Skeletal muscle tissue (tissue), 4 donors: ENCODE measurements around the gene LECT2. TPM values are rescaled to one million over a fixed set of nuclear protein-coding genes. Genes with fewer than 3 reads are reported as not detected.

Experiments used
- H3K27ac ChIP-seq: one replicate; pipeline ENCODE4 v1.7.0; 2013; ENCODE audit warnings: mild to moderate bottlenecking, low read depth, low read length, inconsistent platforms
- H3K27me3 ChIP-seq, 3 donors: one replicate each; pipeline ENCODE4 v1.7.0; 2013; ENCODE audit warnings: low read length in 3 of 3; ENCODE audit not compliant: control insufficient read depth in 3 of 3, insufficient read depth in 3 of 3
- H3K36me3 ChIP-seq, 3 donors: one replicate each; pipeline ENCODE4 v1.7.0; 2013; ENCODE audit warnings: low read length in 3 of 3; ENCODE audit not compliant: control insufficient read depth in 3 of 3, insufficient read depth in 3 of 3
- H3K4me1 ChIP-seq, 3 donors: one replicate each; pipeline ENCODE4 v1.7.0; 2013; ENCODE audit warnings: low read length in 3 of 3, mild to moderate bottlenecking in 3 of 3; ENCODE audit not compliant: control insufficient read depth in 3 of 3, insufficient read depth in 3 of 3
- H3K4me3 ChIP-seq, 3 donors: one replicate each; pipeline ENCODE4 v1.7.0; 2013; ENCODE audit warnings: low read length in 3 of 3
- H3K9ac ChIP-seq, 3 donors: one replicate each; pipeline ENCODE4 v1.7.0; 2013; ENCODE audit warnings: low read length in 3 of 3, mild to moderate bottlenecking in 3 of 3, moderate library complexity in 2 of 3, low read depth in 1 of 3
- H3K9me3 ChIP-seq, 3 donors: one replicate each; pipeline ENCODE4 v1.7.0; 2013; ENCODE audit warnings: low read length in 3 of 3; ENCODE audit not compliant: control insufficient read depth in 3 of 3
- total RNA-seq: library from RNA; depleted of rRNA; stranded (reverse); fragments of >200 nt; gene quantifications from one replicate; pipeline ENCODE4 v1.2.3, GENCODE V29; 2014
- donor health status: Osteomylitis.

LECT2 gene
- total RNA-seq = not detected

DNA sequence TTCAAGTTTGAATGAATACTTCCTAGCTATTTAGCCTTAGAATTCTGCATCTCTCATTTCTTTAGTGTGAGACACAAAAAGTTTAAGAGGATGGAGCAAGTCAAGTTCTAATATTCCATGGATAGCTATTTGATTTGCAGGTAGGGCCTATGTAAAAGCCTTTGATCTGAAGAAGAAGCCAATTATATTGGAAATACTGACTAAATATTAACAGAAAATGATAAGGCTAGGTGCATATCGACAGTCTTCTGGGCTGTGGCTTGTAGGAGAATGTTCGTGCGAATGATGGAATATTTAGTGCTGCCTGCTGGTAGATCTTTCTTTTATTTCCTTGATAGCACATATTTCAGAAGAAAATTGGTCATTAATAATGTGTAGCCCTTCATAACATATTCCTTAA is at the start of gene LECT2:
TSS of gene LECT2 (minus strand) at position 85 of the 400 bp plus-strand sequence. CDS start 150 bp downstream, outside the sequence.
- Histone ChIP-seq H3K27me3 (peaks cover 0 to 5% (median 0%) of the 10 kb centered on the region in 3 donors), H3K4me3 (no peak within 1 kb of the TSS), H3K27ac (no peak within 1 kb of the TSS), H3K9me3 (no peaks in the 10 kb centered on the region), H3K9ac (no peak within 1 kb of the TSS), H3K4me1 (no peaks in the 10 kb centered on the region), H3K36me3 (no peaks in the 10 kb centered on the region)

DNA sequence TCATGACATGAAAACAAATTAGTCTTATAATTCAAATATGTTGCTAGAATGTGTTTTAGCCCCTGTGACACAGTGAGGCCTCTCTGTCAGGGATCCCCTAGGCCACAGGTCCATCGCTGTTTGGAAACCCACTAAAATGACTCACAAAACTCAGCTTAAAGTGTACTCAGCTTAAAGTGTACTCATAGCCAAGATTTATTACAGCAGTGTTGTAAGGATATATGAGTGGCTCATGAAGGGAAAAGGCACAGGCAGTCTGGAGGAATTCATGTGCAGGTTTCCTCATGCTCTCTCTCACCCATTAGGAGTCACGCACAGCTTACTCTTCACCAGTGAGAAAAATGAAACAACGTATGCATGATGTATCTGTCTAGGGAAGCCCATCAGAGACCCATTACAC is 49.7 kb upstream of the LECT2 start:
- H3K9me3 ChIP-seq = no peaks in the 10 kb centered on the region
- H3K4me1 ChIP-seq = peaks cover 0 to 10% (median 0%) of the 10 kb centered on the region in 3 donors
- H3K4me3 ChIP-seq = no peak overlapping the region
- no peak overlapping the region for H3K9ac ChIP-seq
- H3K27me3 ChIP-seq = no peaks in the 10 kb centered on the region
- H3K27ac ChIP-seq = no peak overlapping the region
- no peaks in the 10 kb centered on the region for H3K36me3 ChIP-seq

DNA sequence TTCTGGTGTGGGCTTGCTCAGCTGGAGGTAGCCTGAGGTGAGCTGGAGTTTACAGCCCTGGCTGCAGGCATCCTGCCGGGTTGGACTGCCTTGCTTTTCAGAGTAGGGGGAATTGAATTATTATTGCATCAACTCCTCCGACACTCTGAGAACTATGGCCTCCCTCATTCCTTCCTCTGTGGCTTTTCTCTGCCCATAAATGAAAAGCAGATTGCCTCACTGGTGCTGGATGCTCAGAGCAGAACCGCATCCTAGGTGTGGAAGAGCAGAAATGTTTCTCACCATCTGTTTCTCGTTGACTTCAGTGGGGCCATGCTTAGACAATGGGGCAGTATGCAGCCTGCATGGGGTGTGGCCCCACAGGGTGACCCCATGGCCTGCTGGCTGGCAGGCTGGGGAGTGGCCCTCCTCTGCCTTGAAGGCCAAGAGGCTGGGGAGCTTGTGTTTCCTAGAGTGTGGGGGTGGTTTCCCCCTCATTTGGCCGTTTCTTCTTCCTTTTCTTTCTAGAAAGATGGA is 46.7 kb upstream of the LECT2 start:
- H3K9me3 ChIP-seq = no peaks in the 10 kb centered on the region
- no peak overlapping the region for H3K9ac ChIP-seq
- H3K36me3 ChIP-seq = no peaks in the 10 kb centered on the region
- no peaks in the 10 kb centered on the region for H3K27me3 ChIP-seq
- H3K27ac ChIP-seq = no peak overlapping the region
- peaks cover 0 to 6% (median 0%) of the 10 kb centered on the region in 3 donors for H3K4me1 ChIP-seq
- no peak overlapping the region for H3K4me3 ChIP-seq

DNA sequence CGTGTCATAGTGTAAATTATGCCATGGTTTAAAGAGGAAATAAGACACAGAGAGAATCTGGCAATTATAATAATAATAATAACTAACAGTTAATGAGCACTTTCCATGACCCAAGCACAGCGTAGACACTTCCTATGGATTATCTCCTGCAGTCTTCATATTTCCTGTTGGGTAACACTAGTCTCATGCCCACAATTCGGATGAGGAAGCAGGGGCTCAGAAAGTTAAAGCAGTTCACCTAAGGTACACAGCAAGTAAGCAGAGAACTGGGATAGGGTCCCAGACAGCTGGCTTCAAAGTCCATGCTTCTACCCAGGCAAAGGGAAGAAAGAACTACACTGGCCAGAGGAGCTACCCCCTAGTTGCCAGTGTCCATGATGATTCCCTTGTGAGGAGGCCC is 46.1 kb upstream of the LECT2 start:
- no peaks in the 10 kb centered on the region for H3K36me3 ChIP-seq
- H3K27me3 ChIP-seq = no peaks in the 10 kb centered on the region
- H3K9me3 ChIP-seq = no peaks in the 10 kb centered on the region
- H3K9ac ChIP-seq = no peak overlapping the region
- no peak overlapping the region for H3K27ac ChIP-seq
- no peak overlapping the region for H3K4me3 ChIP-seq
- H3K4me1 ChIP-seq = peaks cover 0 to 6% (median 2%) of the 10 kb centered on the region in 3 donors

DNA sequence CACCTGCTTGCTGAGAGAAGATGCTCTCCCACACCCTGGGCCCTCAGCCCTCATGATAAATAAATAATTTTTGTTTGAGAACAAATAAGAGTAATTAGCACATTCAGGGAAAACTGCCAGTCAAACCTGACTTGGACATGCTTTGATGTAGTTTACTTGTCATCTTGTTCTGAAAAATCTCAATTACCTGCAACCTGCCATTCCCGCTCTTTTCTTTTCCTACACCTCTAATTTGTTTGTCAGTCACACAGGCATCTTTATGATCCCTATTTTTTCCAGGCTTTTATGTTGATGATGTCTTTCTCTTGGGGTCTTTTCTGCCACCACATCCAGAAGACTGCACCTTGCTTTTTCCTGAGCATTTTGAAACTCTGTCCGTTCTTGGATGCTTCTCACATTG is 45.4 kb upstream of the LECT2 start:
- Histone ChIP-seq H3K4me3 (no peak overlapping the region), H3K4me1 (peaks cover 0 to 4% (median 2%) of the 10 kb centered on the region in 3 donors), H3K36me3 (no peaks in the 10 kb centered on the region), H3K9ac (no peak overlapping the region), H3K9me3 (no peaks in the 10 kb centered on the region), H3K27me3 (no peaks in the 10 kb centered on the region), H3K27ac (no peak overlapping the region)

DNA sequence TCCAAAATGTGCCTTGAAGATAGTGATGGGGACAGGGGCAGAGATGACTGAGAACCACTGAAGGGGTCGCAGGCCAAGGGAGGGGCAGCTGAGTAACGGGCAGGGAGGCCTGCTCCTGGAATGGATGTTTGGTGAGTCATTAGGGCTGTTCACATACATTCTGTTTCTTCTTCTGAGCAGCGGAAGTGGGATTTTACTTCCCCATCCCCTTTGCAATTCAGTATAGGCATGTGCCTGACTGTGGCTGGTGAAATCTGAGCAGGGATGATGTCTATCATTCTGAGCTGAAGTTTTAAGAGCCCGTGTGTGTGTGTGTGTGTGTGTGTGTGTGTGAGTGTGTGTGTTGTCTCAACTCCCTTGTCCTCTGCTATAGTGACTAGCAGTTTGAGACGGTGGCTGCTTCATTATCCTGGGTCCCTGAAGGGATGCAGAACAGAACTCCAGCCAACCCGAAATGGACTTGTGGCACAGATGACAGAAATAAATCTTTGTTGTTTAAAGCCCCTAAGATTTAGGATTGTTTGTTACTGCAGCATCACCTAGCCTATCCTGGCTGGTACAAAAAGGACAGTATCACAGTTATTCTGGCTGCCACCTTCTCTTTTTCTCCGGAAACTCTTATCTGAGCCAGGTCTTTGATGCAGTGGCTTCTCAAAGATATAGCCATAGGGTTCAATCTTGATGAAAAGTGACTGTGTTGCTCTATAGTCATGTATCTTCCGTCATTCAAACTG is 44.8 kb upstream of the LECT2 start:
- H3K9ac ChIP-seq = no peak overlapping the region
- no peak overlapping the region for H3K4me3 ChIP-seq
- H3K27ac ChIP-seq = no peak overlapping the region
- no peaks in the 10 kb centered on the region for H3K27me3 ChIP-seq
- no peaks in the 10 kb centered on the region for H3K36me3 ChIP-seq
- peaks cover 0 to 4% (median 2%) of the 10 kb centered on the region in 3 donors for H3K4me1 ChIP-seq
- no peaks in the 10 kb centered on the region for H3K9me3 ChIP-seq

DNA sequence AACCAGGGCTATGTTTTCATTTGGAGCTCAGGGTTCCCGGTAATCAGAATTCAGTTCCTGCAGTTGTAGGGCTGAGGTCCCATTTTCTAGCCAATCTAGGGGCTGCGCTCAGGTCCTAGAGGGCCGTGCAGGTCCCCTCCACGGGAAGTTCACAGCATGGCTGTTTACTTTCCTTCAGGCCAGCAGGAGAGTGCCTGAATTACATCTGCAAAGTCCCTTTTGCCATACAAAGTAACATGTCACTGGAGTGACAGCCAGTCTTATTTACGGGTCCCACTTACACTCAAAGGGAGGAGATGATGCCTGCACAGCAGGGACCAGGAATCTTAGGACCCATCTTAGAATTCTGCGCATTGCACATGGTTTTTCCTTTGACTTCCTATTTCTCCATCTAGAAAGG is 44.1 kb upstream of the LECT2 start:
- no peak overlapping the region for H3K9ac ChIP-seq
- no peak overlapping the region for H3K4me3 ChIP-seq
- no peaks in the 10 kb centered on the region for H3K27me3 ChIP-seq
- H3K9me3 ChIP-seq = no peaks in the 10 kb centered on the region
- no peak overlapping the region for H3K27ac ChIP-seq
- H3K36me3 ChIP-seq = no peaks in the 10 kb centered on the region
- peaks cover 2 to 7% (median 2%) of the 10 kb centered on the region in 3 donors for H3K4me1 ChIP-seq

DNA sequence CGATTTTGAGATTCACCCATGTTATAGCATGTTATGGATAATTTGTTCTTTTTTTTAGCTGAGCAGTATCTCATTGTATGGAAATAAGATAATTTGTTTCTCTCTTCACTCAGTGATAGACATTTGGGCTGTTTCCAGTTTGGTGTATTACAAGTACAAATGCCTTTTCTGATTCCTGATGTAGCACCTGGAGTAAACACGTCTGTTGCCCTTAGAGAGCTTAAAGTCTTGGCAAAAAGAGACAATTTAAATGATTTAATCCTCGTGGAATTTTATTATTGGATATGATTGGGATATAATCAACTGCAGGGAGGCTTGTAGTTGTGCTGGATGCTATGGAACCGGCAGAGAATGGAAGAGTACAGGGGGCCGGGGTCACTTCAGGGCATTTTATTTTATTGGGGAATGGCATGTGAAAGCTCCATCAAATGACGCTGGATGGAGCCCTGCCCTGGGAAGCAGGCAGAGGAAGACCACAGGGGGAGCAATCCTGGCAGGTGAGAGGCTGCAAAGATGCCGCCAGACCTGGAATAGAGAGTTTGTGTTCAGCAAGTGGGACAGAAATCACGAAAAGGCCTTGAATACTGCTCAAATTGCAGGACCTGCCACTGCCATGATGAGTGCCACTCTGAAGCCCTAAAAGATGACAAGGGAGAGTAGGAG is 43.0 kb upstream of the LECT2 start:
- no peak overlapping the region for H3K9ac ChIP-seq
- H3K27me3 ChIP-seq = no peaks in the 10 kb centered on the region
- H3K4me1 ChIP-seq = peaks cover 2 to 10% (median 3%) of the 10 kb centered on the region in 3 donors
- no peaks in the 10 kb centered on the region for H3K9me3 ChIP-seq
- H3K36me3 ChIP-seq = no peaks in the 10 kb centered on the region
- H3K27ac ChIP-seq = no peak overlapping the region
- H3K4me3 ChIP-seq = no peak overlapping the region

DNA sequence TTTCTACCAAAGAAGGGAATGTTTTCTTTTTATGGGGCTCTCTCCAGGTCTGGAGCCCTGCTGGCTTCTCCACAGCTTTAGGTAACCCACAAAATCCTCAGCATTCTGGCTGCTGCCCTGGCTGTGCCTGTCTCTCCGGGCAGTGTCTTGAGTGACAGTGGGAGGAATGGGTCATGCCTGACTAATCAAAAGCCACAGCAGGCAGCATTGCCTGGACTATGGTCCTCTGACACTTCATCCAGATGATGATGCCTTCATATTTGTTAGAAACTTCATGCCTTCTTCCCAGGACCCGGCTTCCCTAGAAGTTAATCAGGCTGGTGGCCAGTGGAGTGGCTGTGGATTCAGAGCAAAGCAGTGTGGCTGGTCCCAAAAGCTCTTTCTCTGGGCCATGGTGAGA is 41.8 kb upstream of the LECT2 start:
- no peaks in the 10 kb centered on the region for H3K27me3 ChIP-seq
- no peak overlapping the region for H3K27ac ChIP-seq
- H3K36me3 ChIP-seq = no peaks in the 10 kb centered on the region
- no peak overlapping the region for H3K9ac ChIP-seq
- H3K9me3 ChIP-seq = no peaks in the 10 kb centered on the region
- no peak overlapping the region for H3K4me3 ChIP-seq
- H3K4me1 ChIP-seq = peaks cover 2 to 10% (median 3%) of the 10 kb centered on the region in 3 donors

DNA sequence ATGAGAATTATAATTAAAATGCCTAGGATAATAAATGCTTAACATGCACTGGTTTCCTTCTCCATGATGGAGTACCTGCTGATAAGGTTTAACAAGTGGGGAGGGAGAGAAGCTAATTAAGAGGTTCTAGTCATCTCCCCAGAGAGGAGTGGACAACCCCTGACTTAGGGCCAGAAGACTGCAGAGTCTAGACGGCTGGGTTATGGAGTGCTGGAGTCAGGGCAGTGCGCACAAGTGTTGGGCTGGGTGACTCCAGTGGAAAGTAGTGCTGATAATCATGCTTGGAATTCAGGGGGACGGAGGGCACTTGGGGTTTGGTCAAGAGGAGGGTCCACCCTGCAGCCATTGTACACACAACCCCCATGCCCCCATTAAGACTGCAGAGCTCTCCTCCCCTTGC is 41.2 kb upstream of the LECT2 start:
- Histone ChIP-seq H3K9ac (no peak overlapping the region), H3K9me3 (no peaks in the 10 kb centered on the region), H3K4me3 (no peak overlapping the region), H3K4me1 (peaks cover 2 to 7% (median 5%) of the 10 kb centered on the region in 3 donors), H3K27me3 (no peaks in the 10 kb centered on the region), H3K36me3 (no peaks in the 10 kb centered on the region), H3K27ac (no peak overlapping the region)
